ENCODE data around the gene ARID1B.

DNA sequence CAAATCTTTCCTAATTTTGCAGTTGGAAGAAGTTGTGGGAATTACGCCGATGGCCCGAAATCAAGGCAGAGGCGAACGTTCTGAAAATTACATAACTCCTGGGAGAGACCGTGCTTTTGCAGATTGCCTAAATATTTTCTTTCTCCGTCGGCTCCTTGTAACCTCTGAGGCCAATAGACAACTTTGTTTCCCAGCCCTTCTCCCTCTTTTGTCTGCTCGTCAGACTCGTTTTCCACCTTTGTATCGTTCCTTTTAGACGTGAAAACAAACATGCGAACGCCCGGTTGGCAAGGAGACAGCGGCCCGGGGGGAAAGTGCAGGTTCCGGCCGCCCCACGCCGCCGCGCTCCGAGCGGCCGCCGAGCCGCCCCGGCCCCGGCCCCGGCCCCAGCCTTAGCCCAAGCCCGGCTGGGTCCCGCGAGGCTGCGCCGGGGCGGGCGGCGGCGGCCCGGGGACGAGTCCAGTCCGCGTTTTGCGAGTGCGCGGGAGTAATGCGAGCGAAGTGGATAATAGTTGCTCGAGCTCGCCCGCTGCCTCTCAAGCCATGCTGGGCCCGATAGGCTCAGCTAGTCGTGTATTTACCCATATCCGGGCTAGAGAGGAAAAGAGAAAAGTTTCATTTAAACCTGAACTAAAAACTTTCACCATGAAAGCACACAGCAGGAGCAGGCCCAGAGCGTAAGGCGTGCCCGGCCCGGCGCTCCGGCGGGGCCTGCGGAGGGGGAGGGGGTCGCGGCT is at the start of gene ARID1B:
- TF ChIP-seq POLR2A (IDR thresholded peaks at IDR 0.05) = peak; percentile 79 to 83
- TF ChIP-seq, protein P1, sequence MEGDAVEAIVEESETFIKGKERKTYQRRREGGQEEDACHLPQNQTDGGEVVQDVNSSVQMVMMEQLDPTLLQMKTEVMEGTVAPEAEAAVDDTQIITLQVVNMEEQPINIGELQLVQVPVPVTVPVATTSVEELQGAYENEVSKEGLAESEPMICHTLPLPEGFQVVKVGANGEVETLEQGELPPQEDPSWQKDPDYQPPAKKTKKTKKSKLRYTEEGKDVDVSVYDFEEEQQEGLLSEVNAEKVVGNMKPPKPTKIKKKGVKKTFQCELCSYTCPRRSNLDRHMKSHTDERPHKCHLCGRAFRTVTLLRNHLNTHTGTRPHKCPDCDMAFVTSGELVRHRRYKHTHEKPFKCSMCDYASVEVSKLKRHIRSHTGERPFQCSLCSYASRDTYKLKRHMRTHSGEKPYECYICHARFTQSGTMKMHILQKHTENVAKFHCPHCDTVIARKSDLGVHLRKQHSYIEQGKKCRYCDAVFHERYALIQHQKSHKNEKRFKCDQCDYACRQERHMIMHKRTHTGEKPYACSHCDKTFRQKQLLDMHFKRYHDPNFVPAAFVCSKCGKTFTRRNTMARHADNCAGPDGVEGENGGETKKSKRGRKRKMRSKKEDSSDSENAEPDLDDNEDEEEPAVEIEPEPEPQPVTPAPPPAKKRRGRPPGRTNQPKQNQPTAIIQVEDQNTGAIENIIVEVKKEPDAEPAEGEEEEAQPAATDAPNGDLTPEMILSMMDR (IDR thresholded peaks at IDR 0.05) = peak in 1 of 6 experiments; percentile 12

All from adrenal gland (tissue), 5 donors.